ENCODE data around the gene SUCLG1. TPM values are rescaled to one million over a fixed set of nuclear protein-coding genes. Genes with fewer than 3 reads are reported as not detected.

Gene SUCLG1
- total and polyA plus RNA-seq, 10 of the 15 experiments (the other 5 are each of a cell fraction or from before 2014, with no cell fraction given): 75.4 to 197 (median 93.6) TPM

DNA sequence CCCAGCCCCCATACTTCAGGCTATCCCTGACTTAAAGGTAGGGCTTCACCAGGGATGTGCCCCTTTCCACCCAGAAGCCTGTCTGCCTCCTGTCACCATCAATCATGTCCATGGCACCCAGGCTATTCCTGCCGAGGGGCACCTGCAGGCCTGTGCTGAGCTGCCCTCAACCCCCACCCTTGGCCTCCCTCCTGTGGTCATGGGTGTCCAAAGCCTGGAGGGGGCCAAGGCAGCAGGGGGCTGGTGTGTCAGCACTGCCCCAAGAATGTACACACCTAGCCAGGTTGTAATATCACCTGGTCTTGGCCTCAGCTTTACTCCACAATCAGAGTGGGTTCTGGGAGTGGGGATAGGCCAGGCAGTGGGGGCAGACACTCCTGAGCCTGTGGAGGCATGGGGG is 69.3 kb downstream of the SUCLG1 start (continued):
- TF ChIP-seq, protein P1, sequence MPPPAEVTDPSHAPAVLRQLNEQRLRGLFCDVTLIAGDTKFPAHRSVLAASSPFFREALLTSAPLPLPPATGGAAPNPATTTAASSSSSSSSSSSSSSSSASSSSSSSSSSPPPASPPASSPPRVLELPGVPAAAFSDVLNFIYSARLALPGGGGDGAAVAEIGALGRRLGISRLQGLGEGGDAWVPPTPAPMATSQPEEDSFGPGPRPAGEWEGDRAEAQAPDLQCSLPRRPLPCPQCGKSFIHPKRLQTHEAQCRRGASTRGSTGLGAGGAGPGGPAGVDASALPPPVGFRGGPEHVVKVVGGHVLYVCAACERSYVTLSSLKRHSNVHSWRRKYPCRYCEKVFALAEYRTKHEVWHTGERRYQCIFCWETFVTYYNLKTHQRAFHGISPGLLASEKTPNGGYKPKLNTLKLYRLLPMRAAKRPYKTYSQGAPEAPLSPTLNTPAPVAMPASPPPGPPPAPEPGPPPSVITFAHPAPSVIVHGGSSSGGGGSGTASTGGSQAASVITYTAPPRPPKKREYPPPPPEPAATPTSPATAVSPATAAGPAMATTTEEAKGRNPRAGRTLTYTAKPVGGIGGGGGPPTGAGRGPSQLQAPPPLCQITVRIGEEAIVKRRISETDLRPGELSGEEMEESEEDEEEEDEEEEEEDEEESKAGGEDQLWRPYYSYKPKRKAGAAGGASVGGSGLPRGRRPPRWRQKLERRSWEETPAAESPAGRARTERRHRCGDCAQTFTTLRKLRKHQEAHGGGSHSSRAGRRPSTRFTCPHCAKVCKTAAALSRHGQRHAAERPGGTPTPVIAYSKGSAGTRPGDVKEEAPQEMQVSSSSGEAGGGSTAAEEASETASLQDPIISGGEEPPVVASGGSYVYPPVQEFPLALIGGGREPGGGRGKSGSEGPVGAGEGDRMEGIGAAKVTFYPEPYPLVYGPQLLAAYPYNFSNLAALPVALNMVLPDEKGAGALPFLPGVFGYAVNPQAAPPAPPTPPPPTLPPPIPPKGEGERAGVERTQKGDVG (CRISPR knock-in tag; IDR thresholded peaks at IDR 0.05): no peak
- TF ChIP-seq, protein P2, sequence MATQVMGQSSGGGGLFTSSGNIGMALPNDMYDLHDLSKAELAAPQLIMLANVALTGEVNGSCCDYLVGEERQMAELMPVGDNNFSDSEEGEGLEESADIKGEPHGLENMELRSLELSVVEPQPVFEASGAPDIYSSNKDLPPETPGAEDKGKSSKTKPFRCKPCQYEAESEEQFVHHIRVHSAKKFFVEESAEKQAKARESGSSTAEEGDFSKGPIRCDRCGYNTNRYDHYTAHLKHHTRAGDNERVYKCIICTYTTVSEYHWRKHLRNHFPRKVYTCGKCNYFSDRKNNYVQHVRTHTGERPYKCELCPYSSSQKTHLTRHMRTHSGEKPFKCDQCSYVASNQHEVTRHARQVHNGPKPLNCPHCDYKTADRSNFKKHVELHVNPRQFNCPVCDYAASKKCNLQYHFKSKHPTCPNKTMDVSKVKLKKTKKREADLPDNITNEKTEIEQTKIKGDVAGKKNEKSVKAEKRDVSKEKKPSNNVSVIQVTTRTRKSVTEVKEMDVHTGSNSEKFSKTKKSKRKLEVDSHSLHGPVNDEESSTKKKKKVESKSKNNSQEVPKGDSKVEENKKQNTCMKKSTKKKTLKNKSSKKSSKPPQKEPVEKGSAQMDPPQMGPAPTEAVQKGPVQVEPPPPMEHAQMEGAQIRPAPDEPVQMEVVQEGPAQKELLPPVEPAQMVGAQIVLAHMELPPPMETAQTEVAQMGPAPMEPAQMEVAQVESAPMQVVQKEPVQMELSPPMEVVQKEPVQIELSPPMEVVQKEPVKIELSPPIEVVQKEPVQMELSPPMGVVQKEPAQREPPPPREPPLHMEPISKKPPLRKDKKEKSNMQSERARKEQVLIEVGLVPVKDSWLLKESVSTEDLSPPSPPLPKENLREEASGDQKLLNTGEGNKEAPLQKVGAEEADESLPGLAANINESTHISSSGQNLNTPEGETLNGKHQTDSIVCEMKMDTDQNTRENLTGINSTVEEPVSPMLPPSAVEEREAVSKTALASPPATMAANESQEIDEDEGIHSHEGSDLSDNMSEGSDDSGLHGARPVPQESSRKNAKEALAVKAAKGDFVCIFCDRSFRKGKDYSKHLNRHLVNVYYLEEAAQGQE (IDR thresholded peaks at IDR 0.05; ENCODE audit: low read depth, low read length): no peak
- TF ChIP-seq, protein P3, sequence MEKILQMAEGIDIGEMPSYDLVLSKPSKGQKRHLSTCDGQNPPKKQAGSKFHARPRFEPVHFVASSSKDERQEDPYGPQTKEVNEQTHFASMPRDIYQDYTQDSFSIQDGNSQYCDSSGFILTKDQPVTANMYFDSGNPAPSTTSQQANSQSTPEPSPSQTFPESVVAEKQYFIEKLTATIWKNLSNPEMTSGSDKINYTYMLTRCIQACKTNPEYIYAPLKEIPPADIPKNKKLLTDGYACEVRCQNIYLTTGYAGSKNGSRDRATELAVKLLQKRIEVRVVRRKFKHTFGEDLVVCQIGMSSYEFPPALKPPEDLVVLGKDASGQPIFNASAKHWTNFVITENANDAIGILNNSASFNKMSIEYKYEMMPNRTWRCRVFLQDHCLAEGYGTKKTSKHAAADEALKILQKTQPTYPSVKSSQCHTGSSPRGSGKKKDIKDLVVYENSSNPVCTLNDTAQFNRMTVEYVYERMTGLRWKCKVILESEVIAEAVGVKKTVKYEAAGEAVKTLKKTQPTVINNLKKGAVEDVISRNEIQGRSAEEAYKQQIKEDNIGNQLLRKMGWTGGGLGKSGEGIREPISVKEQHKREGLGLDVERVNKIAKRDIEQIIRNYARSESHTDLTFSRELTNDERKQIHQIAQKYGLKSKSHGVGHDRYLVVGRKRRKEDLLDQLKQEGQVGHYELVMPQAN (conservative IDR thresholded peaks at IDR 0.05): no peak

Data from GM12878 (cell line).